GM18867 (cell line): ENCODE data around the gene HAGHL.

ENCODE experiments used
- ATAC-seq: cut with Tn5 transposase; IDR thresholded peaks from one replicate; pipeline ENCODE4 v1.9.1; 2021; ENCODE audit warnings: mild to moderate bottlenecking, moderate library complexity; ENCODE audit not compliant: unreplicated experiment

The HAGHL gene

GRCh38 chr16:726438-727290 lies at the start of gene HAGHL, which contains the start of gene CCDC78:
HAGHL (plus strand) TSS chr16:727106; CDS start chr16:727510, 404 bp downstream.
CCDC78 (minus strand) TSS chr16:726443; CDS start chr16:726367, 76 bp downstream.
- peak; percentile 40 for ATAC-seq

- no peak for ATAC-seq
Measured at GRCh38 chr16:677316-678190, 49.4 kb upstream of the HAGHL start.

GRCh38 chr16:678209-678857 lies 48.6 kb upstream of the HAGHL start:
- no peak for ATAC-seq

GRCh38 chr16:678858-679813 lies 47.8 kb upstream of the HAGHL start:
- no peak for ATAC-seq

DNA sequence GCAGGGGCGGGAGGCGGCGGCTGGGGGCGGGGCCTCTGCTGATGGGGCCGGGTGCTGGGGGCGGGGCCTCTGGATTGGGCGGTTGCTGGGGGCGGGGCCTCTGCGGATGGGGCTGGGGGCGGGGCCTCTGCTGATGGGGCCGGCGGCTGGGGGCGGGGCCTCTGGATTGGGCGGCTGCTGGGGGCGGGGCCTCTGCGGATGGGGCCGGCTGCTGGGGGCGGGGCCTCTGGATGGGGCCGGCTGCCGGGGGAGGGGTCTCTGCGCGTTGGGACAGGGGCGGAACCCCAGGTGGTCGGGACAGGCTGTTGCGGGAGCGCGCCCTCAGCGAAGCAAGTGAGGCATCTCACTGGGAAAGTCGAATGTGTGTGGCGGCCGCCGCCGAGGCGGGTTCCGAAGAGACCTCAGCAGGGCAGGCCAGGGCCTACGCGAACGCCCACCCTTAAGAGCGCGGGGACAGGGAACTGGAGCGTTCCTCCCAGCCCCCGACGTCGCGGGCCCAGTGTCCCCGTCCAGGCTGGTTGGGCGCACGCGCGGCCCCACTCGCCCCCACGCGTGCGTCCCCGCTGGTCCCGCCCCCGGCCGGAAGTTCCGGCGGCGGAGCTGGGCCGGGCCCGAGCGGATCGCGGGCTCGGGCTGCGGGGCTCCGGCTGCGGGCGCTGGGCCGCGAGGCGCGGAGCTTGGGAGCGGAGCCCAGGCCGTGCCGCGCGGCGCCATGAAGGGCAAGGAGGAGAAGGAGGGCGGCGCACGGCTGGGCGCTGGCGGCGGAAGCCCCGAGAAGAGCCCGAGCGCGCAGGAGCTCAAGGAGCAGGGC lies 46.9 kb upstream of the HAGHL start, which contains the start of gene STUB1:
Gene STUB1, plus strand, starts transcription at position 597 of the 811 bp plus-strand sequence. Its CDS starts 116 bp downstream, at position 713.
- ATAC-seq, result peak; percentile 31

DNA sequence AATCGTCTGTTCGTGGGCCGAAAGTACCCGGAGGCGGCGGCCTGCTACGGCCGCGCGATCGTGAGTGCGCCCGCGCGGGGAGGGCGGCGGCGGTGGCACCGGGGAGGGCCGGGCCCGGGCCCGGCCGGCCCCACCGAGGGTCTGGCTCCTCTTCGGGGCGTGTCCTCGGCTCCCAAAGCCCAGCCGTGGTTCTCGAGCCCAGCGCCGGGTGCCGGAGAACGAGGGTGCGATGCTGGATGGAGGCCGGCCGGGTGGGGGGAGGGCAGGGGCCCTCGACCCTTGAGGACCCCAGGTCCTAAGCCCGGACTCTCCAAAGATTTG lies 46.3 kb upstream of the HAGHL start:
- ATAC-seq, result no peak

DNA sequence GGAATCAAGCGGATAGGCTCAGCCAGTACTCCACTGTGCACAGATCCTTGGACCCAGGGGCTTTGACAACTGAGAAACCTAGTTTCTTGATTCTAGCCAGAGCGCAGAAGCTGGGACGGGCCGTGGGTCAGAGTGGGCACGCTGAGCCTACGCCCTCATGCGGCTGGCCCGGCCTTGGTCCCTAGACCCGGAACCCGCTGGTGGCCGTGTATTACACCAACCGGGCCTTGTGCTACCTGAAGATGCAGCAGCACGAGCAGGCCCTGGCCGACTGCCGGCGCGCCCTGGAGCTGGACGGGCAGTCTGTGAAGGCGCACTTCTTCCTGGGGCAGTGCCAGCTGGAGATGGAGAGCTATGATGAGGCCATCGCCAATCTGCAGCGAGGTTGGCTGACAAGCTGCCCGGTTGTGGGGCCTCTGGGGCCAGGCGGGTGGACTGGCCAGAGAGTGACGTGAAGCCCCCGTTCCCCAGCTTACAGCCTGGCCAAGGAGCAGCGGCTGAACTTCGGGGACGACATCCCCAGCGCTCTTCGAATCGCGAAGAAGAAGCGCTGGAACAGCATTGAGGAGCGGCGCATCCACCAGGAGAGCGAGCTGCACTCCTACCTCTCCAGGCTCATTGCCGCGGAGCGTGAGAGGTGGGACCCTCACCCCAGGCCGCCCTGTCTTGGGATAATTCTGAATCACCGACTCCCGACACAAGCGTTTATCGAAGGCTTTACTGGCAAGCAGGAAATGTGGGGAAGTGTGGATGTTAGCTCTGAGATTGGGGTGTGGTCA lies 45.8 kb upstream of the HAGHL start:
- no peak for ATAC-seq

GRCh38 chr16:681746-682427 lies 45.0 kb upstream of the HAGHL start:
- ATAC-seq, result no peak

GRCh38 chr16:682493-683395 lies 44.2 kb upstream of the HAGHL start:
- ATAC-seq, result no peak

- no peak for ATAC-seq
Measured at GRCh38 chr16:683396-684070, 43.4 kb upstream of the HAGHL start.

- ATAC-seq, result peak; percentile 68
Measured at GRCh38 chr16:684071-684794, 42.7 kb upstream of the HAGHL start, which contains the start of gene JMJD8. JMJD8 (minus strand) TSS chr16:684334; CDS start chr16:684319, 15 bp downstream.

GRCh38 chr16:684961-685696 lies 41.8 kb upstream of the HAGHL start:
- ATAC-seq, result no peak

DNA sequence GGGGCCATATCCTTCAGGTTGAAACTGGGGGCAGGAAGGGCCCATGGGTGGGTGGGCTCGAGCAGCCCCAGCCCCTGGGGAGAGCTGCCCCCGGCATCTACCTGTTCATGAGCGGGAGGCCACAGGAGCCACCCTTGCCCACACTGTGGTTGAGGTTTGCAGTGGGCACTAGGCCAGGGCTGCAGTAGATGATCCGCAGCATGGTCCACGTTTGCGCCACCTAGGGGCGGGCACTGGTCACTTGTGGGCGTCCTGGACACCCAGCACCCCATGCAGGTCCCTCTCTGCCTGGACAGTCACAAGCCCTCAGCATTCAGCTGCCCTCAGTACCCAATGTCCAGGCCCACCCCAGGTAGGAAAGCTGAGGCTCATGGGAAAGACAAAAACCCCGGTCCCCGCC lies 40.9 kb upstream of the HAGHL start:
- no peak for ATAC-seq

- ATAC-seq, result no peak
Measured at GRCh38 chr16:686459-687260, 40.2 kb upstream of the HAGHL start.
